Measurements from ENCODE around the gene COL4A2.
"Not testable (repeated sequence)": the region's sequence is repeated elsewhere in the genome, so short reads cannot be mapped to it uniquely, and the experiment has no call there.

The COL4A2 gene

GRCh38 chr13:110379905-110380341, 72.8 kb downstream of the COL4A2 start:
- no peak for DNase-seq (ENCODE audit: low read depth)

- no peak for DNase-seq (ENCODE audit: low read depth)
These were observed 73.4 kb downstream of the COL4A2 start for GRCh38 chr13:110380359-110381028.

- no peak for DNase-seq (ENCODE audit: low read depth)
These were observed 73.9 kb downstream of the COL4A2 start for GRCh38 chr13:110381029-110381360.

- no peak for DNase-seq (ENCODE audit: low read depth)
These were observed 75.1 kb downstream of the COL4A2 start for GRCh38 chr13:110382229-110382628.

- no peak for DNase-seq (ENCODE audit: low read depth)
These were observed 75.7 kb downstream of the COL4A2 start for GRCh38 chr13:110382830-110383229.

- no peak for DNase-seq (ENCODE audit: low read depth)
These were observed 80.5 kb downstream of the COL4A2 start for GRCh38 chr13:110387451-110388107.

GRCh38 chr13:110388108-110388943, 81.2 kb downstream of the COL4A2 start:
- no peak for DNase-seq (ENCODE audit: low read depth)

- no peak for DNase-seq (ENCODE audit: low read depth)
These were observed 83.5 kb downstream of the COL4A2 start for GRCh38 chr13:110390567-110390966.

- DNase-seq (ENCODE audit: low read depth): no peak
These were observed 84.2 kb downstream of the COL4A2 start for GRCh38 chr13:110391273-110391672.

GRCh38 chr13:110392510-110393240, 85.6 kb downstream of the COL4A2 start:
- DNase-seq (ENCODE audit: low read depth): no peak

- DNase-seq (ENCODE audit: low read depth): no peak
These were observed 86.7 kb downstream of the COL4A2 start for GRCh38 chr13:110393761-110394160.

GRCh38 chr13:110394371-110394841, 87.3 kb downstream of the COL4A2 start:
- DNase-seq (ENCODE audit: low read depth): no peak

- not testable (repeated sequence) for DNase-seq (ENCODE audit: low read depth)
These were observed 88.5 kb downstream of the COL4A2 start for GRCh38 chr13:110395616-110396015.

- DNase-seq (ENCODE audit: low read depth): no peak
These were observed 89.4 kb downstream of the COL4A2 start for GRCh38 chr13:110396476-110396875.

- DNase-seq (ENCODE audit: low read depth): no peak
These were observed 89.9 kb downstream of the COL4A2 start for GRCh38 chr13:110396913-110397381.

- DNase-seq (ENCODE audit: low read depth): no peak
These were observed 90.5 kb downstream of the COL4A2 start for GRCh38 chr13:110397436-110398115.

GRCh38 chr13:110398564-110399507, 91.8 kb downstream of the COL4A2 start:
- no peak for DNase-seq (ENCODE audit: low read depth)

GRCh38 chr13:110399801-110400200, 92.7 kb downstream of the COL4A2 start:
- no peak for DNase-seq (ENCODE audit: low read depth)

GRCh38 chr13:110400786-110401533, 93.9 kb downstream of the COL4A2 start:
- DNase-seq (ENCODE audit: low read depth): no peak
